BJ (cell line): ENCODE results near the gene OPCML. TPM values are rescaled to one million over a fixed set of nuclear protein-coding genes. Genes with fewer than 3 reads are reported as not detected.

ENCODE experiments used
- CTCF ChIA-PET: fragments of 350-600 bp; formaldehyde crosslinking; extraction: SDS; loops from one replicate; lab custom pipeline; 2021; ENCODE audit warnings: antibody characterized with exemption, inconsistent platforms; lab: Yijun Ruan, JAX
- POLR2A ChIA-PET: fragments of 300-600 bp; sonication (Branson Sonifier 250); formaldehyde crosslinking; extraction: SDS; loops from one replicate; lab custom pipeline; 2021; ENCODE audit warnings: antibody characterized with exemption; lab: Charles Lee
- DNase-seq: peaks from one replicate; pipeline ENCODE4 v3.0.0-alpha.2; 2011; ENCODE audit warnings: low read depth
- H3K27me3 ChIP-seq: 2 replicates; pipeline ENCODE4 v1.6.0; 2011; ENCODE audit warnings: low read length; ENCODE audit not compliant: control insufficient read depth, insufficient read depth
- H3K36me3 ChIP-seq: 2 replicates; pipeline ENCODE4 v1.5.1; 2011; ENCODE audit warnings: low read length; ENCODE audit not compliant: control insufficient read depth, insufficient read depth
- H3K4me3 ChIP-seq: 2 replicates; pipeline ENCODE4 v1.5.1; 2011; ENCODE audit warnings: low read depth, mild to moderate bottlenecking, control low read depth, low read length
- CTCF ChIP-seq: IDR thresholded peaks from 2 replicates; pipeline ENCODE4 v1.5.1; 2011; ENCODE audit warnings: low read depth, mild to moderate bottlenecking, control low read depth, inconsistent platforms, low read length, moderate library complexity; ENCODE audit not compliant: insufficient read depth
- polyA plus RNA-seq: library from polyadenylated mRNA; depleted of rRNA; stranded (reverse); fragments of >200 nt; gene quantifications from 2 replicates; pipeline ENCODE4 v1.2.3, GENCODE V29; 2011

Gene OPCML
- polyA plus RNA-seq, 1 experiment: 2.0 TPM

GRCh38 chr11:133549826-133550225 is 17.5 kb upstream of the OPCML start:
- TF ChIP-seq CTCF: no peak
- H3K36me3 ChIP-seq: no peaks in the 10 kb centered on the region
- no peak for DNase-seq
- ChIA-PET CTCF (no interaction called here), POLR2A (no interaction called here)
- H3K4me3 ChIP-seq: no peak overlapping the region
- H3K27me3 ChIP-seq: no peaks in the 10 kb centered on the region

- DNase-seq: no peak
- Histone ChIP-seq H3K27me3 (no peaks in the 10 kb centered on the region), H3K36me3 (no peaks in the 10 kb centered on the region), H3K4me3 (no peak overlapping the region)
- ChIA-PET CTCF (no interaction called here), POLR2A (no interaction called here)
- no peak for TF ChIP-seq CTCF
These were observed 16.3 kb upstream of the OPCML start for GRCh38 chr11:133548641-133549040.

- Histone ChIP-seq H3K36me3 (no peaks in the 10 kb centered on the region), H3K27me3 (no peaks in the 10 kb centered on the region), H3K4me3 (no peak overlapping the region)
- POLR2A ChIA-PET: no interaction called here
- no peak for TF ChIP-seq CTCF
- CTCF ChIA-PET: no interaction called here
- no peak for DNase-seq
These were observed 15.7 kb upstream of the OPCML start for GRCh38 chr11:133547808-133548494.

GRCh38 chr11:133545199-133545803 is 13.0 kb upstream of the OPCML start:
- CTCF ChIA-PET: no interaction called here
- no peak overlapping the region for H3K4me3 ChIP-seq
- no peaks in the 10 kb centered on the region for H3K36me3 ChIP-seq
- no peak for TF ChIP-seq CTCF
- POLR2A ChIA-PET: no interaction called here
- no peaks in the 10 kb centered on the region for H3K27me3 ChIP-seq
- DNase-seq: no peak

GRCh38 chr11:133541720-133542095 is 9.4 kb upstream of the OPCML start:
- ChIA-PET CTCF (no interaction called here), POLR2A (no interaction called here)
- no peak for DNase-seq
- Histone ChIP-seq H3K4me3 (no peak overlapping the region), H3K36me3 (no peaks in the 10 kb centered on the region), H3K27me3 (no peaks in the 10 kb centered on the region)
- no peak for TF ChIP-seq CTCF
